GM21737 (cell line): Measurements from ENCODE around the gene FNBP1L.
"Not testable (repeated sequence)": the region's sequence is repeated elsewhere in the genome, so short reads cannot be mapped to it uniquely, and the experiment has no call there.

Experiments used
- ATAC-seq: cut with Tn5 transposase; IDR thresholded peaks from one replicate; pipeline ENCODE4 v1.9.1; 2021; ENCODE audit warnings: mild to moderate bottlenecking, moderate library complexity; ENCODE audit not compliant: unreplicated experiment

FNBP1L gene

GRCh38 chr1:93442741-93443140, 5.2 kb upstream of the FNBP1L start:
- ATAC-seq: no peak

GRCh38 chr1:93443454-93443853, 4.5 kb upstream of the FNBP1L start:
- ATAC-seq: no peak

GRCh38 chr1:93446837-93447451, 974 bp upstream of the FNBP1L start:
- ATAC-seq: no peak

- ATAC-seq: no peak
Measured at GRCh38 chr1:93448292-93448982, 519 bp downstream of the FNBP1L start.

GRCh38 chr1:93448983-93449804, 1.3 kb downstream of the FNBP1L start:
- no peak for ATAC-seq

GRCh38 chr1:93450321-93450720, 2.4 kb downstream of the FNBP1L start:
- ATAC-seq: no peak

GRCh38 chr1:93453911-93454310, 6.0 kb downstream of the FNBP1L start:
- ATAC-seq: no peak

- no peak for ATAC-seq
Measured at GRCh38 chr1:93459126-93459525, 11.2 kb downstream of the FNBP1L start.

GRCh38 chr1:93461236-93461635, 13.3 kb downstream of the FNBP1L start:
- ATAC-seq: no peak

- ATAC-seq: no peak
Measured at GRCh38 chr1:93463960-93464359, 16.0 kb downstream of the FNBP1L start.

GRCh38 chr1:93465371-93466082, 17.6 kb downstream of the FNBP1L start:
- ATAC-seq: not testable (repeated sequence)

GRCh38 chr1:93467606-93468005, 19.7 kb downstream of the FNBP1L start:
- no peak for ATAC-seq

- no peak for ATAC-seq
Measured at GRCh38 chr1:93468662-93469061, 20.7 kb downstream of the FNBP1L start.

GRCh38 chr1:93469223-93469622, 21.3 kb downstream of the FNBP1L start:
- ATAC-seq: not testable (repeated sequence)

- no peak for ATAC-seq
Measured at GRCh38 chr1:93471284-93471683, 23.4 kb downstream of the FNBP1L start.

GRCh38 chr1:93471911-93472310, 24.0 kb downstream of the FNBP1L start:
- no peak for ATAC-seq

- no peak for ATAC-seq
Measured at GRCh38 chr1:93474321-93474720, 26.4 kb downstream of the FNBP1L start.

GRCh38 chr1:93475681-93476080, 27.8 kb downstream of the FNBP1L start:
- ATAC-seq: no peak

- not testable (repeated sequence) for ATAC-seq
Measured at GRCh38 chr1:93479133-93479745, 31.3 kb downstream of the FNBP1L start.

- not testable (repeated sequence) for ATAC-seq
Measured at GRCh38 chr1:93481899-93482298, 34.0 kb downstream of the FNBP1L start.

GRCh38 chr1:93483200-93483599, 35.3 kb downstream of the FNBP1L start:
- no peak for ATAC-seq
